Nephron progenitor cell (in vitro differentiated cells): ENCODE results near the gene HHLA2.

ENCODE experiments used
- DNase-seq: peaks from one replicate; pipeline ENCODE4 v3.0.0; 2021
- H3K27ac Mint-ChIP-seq: 2 replicates; pipeline ENCODE4 v1.8.0; 2021; ENCODE audit warnings: mild to moderate bottlenecking, moderate library complexity, mixed read lengths
- H3K27me3 Mint-ChIP-seq: 2 replicates; pipeline ENCODE4 v1.8.0; 2021; ENCODE audit warnings: mild to moderate bottlenecking, low read depth, mixed read lengths; ENCODE audit not compliant: poor library complexity
- H3K36me3 Mint-ChIP-seq: 2 replicates; pipeline ENCODE4 v1.8.0; 2021; ENCODE audit warnings: low read depth, mixed read lengths
- H3K4me1 Mint-ChIP-seq: 2 replicates; pipeline ENCODE4 v1.8.0; 2021; ENCODE audit warnings: mixed read lengths
- H3K4me3 Mint-ChIP-seq: 2 replicates; pipeline ENCODE4 v1.8.0; 2021; ENCODE audit warnings: mild to moderate bottlenecking, moderate library complexity, mixed read lengths
- H3K9me3 Mint-ChIP-seq: 2 replicates; pipeline ENCODE4 v1.8.0; 2021; ENCODE audit warnings: mild to moderate bottlenecking, moderate library complexity, mixed read lengths
- CTCF ChIP-seq: fragments of 200-600 bp; sonication (generic); IDR thresholded peaks from 2 replicates; pipeline ENCODE4 v1.5.0; 2021; ENCODE audit warnings: antibody characterized with exemption

The HHLA2 gene

GRCh38 chr3:108315767-108316301 lies 19.5 kb downstream of the HHLA2 start:
- no peak for TF ChIP-seq CTCF
- Mint-ChIP-seq H3K4me3 (no peak overlapping the region), H3K9me3 (no peaks in the 10 kb centered on the region), H3K36me3 (no peaks in the 10 kb centered on the region), H3K4me1 (no peaks in the 10 kb centered on the region), H3K27me3 (no peaks in the 10 kb centered on the region), H3K27ac (no peak overlapping the region)
- no peak for DNase-seq

GRCh38 chr3:108319428-108320082 lies 23.2 kb downstream of the HHLA2 start:
- Mint-ChIP-seq H3K4me3 (no peak overlapping the region), H3K27ac (no peak overlapping the region), H3K36me3 (no peaks in the 10 kb centered on the region), H3K9me3 (no peaks in the 10 kb centered on the region), H3K4me1 (no peaks in the 10 kb centered on the region), H3K27me3 (peaks cover 4% of the 10 kb centered on the region)
- no peak for TF ChIP-seq CTCF
- no peak for DNase-seq

- peaks cover 4% of the 10 kb centered on the region for H3K27me3 Mint-ChIP-seq
- H3K4me1 Mint-ChIP-seq = no peaks in the 10 kb centered on the region
- H3K4me3 Mint-ChIP-seq = no peak overlapping the region
- H3K36me3 Mint-ChIP-seq = no peaks in the 10 kb centered on the region
- no peak overlapping the region for H3K27ac Mint-ChIP-seq
- DNase-seq = no peak
- TF ChIP-seq CTCF = no peak
- H3K9me3 Mint-ChIP-seq = no peaks in the 10 kb centered on the region
These were observed 24.5 kb downstream of the HHLA2 start for GRCh38 chr3:108320746-108321350.

- H3K27ac Mint-ChIP-seq = peak overlapping the region; percentile 34
- H3K4me1 Mint-ChIP-seq = no peaks in the 10 kb centered on the region
- no peak for DNase-seq
- no peak for TF ChIP-seq CTCF
- no peaks in the 10 kb centered on the region for H3K36me3 Mint-ChIP-seq
- H3K4me3 Mint-ChIP-seq = no peak overlapping the region
- peaks cover 4% of the 10 kb centered on the region for H3K27me3 Mint-ChIP-seq
- peaks cover 4% of the 10 kb centered on the region for H3K9me3 Mint-ChIP-seq
These were observed 26.0 kb downstream of the HHLA2 start for GRCh38 chr3:108322352-108322751.

- no peak overlapping the region for H3K4me3 Mint-ChIP-seq
- H3K9me3 Mint-ChIP-seq = peaks cover 7% of the 10 kb centered on the region
- H3K36me3 Mint-ChIP-seq = no peaks in the 10 kb centered on the region
- H3K27ac Mint-ChIP-seq = no peak overlapping the region
- no peaks in the 10 kb centered on the region for H3K4me1 Mint-ChIP-seq
- no peak for DNase-seq
- H3K27me3 Mint-ChIP-seq = peaks cover 4% of the 10 kb centered on the region
- TF ChIP-seq CTCF = no peak
These were observed 27.8 kb downstream of the HHLA2 start for GRCh38 chr3:108324177-108324576.

- Mint-ChIP-seq H3K9me3 (peaks cover 7% of the 10 kb centered on the region), H3K4me3 (no peak overlapping the region), H3K36me3 (no peaks in the 10 kb centered on the region), H3K27ac (no peak overlapping the region), H3K4me1 (no peaks in the 10 kb centered on the region), H3K27me3 (peaks cover 4% of the 10 kb centered on the region)
- no peak for DNase-seq
- TF ChIP-seq CTCF = no peak
These were observed 30.8 kb downstream of the HHLA2 start for GRCh38 chr3:108327168-108327567.
